Keratinocyte (primary cell): ENCODE measurements around the gene ZNF576.
A peak's percentile ranks its signal among the peaks of the same experiment; 100 is the strongest.

Experiments
- EZH2 ChIP-seq: IDR thresholded peaks from one replicate; pipeline ENCODE4 v1.6.1; 2012; ENCODE audit warnings: inconsistent platforms, mild to moderate bottlenecking, low read length, moderate library complexity
- TF ChIP-seq, protein P1 (sequence below), 3 experiments: IDR thresholded peaks in 1 of 3; conservative IDR thresholded peaks in 1 of 3; optimal IDR thresholded peaks in 1 of 3; 2 replicates in 2 of 3; 3 replicates in 1 of 3; pipeline versions ENCODE3 to v1.5.1; 2011; ENCODE audit warnings: low read length in 3 of 3, mild to moderate bottlenecking in 3 of 3, moderate library complexity in 2 of 3, control low read depth in 1 of 3, inconsistent platforms in 1 of 3; ENCODE audit not compliant: insufficient read depth in 2 of 3; ENCODE audit errors: extremely low read depth in 1 of 3

DNA sequence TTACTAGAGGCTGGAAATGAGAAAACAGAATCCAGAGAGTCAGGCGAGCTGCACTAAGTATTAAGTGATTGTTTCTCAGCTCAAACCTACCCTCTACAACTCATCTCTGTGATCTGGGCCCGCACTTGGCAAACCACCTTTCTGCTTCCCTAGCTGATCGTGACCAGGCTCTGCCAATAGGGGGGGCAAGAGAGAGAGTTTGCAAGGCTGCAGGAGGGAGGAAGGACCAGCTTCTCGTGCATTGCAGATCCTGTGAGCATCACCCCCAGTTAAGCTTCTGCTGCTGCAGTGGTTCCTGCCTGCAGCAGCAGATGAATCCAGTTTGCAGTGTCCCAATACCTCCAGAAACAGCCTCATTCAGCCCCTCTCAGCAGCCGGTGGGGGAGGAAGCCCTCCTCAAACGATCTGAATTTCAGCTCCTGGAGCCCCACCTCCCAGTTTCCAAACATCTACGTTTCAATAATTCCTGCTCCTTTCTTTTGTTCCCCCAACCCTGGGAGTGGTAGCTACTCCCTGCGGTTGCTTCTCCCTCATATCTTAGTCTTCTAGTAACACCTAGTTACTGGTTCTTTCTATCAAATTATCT, 41.1 kb upstream of the ZNF576 start:
- TF ChIP-seq, protein P1, sequence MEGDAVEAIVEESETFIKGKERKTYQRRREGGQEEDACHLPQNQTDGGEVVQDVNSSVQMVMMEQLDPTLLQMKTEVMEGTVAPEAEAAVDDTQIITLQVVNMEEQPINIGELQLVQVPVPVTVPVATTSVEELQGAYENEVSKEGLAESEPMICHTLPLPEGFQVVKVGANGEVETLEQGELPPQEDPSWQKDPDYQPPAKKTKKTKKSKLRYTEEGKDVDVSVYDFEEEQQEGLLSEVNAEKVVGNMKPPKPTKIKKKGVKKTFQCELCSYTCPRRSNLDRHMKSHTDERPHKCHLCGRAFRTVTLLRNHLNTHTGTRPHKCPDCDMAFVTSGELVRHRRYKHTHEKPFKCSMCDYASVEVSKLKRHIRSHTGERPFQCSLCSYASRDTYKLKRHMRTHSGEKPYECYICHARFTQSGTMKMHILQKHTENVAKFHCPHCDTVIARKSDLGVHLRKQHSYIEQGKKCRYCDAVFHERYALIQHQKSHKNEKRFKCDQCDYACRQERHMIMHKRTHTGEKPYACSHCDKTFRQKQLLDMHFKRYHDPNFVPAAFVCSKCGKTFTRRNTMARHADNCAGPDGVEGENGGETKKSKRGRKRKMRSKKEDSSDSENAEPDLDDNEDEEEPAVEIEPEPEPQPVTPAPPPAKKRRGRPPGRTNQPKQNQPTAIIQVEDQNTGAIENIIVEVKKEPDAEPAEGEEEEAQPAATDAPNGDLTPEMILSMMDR (optimal IDR thresholded peaks at IDR 0.05 in 1 of 3, IDR thresholded peaks at IDR 0.05 in 1 of 3, conservative IDR thresholded peaks at IDR 0.05 in 1 of 3; ENCODE audit: extremely low read depth in 1 of 3, insufficient read depth in 2 of 3, low read length in 3 of 3) = peak; percentile 87 to 92 (median 91)
- no peak for TF ChIP-seq EZH2
